Ishikawa (cell line): ENCODE measurements around the gene ACBD3.

ENCODE experiments used
- CEBPB ChIP-seq: IDR thresholded peaks from 2 replicates; pipeline ENCODE4 v1.6.1; 2012
- EP300 ChIP-seq: IDR thresholded peaks from 2 replicates; pipeline ENCODE4 v1.6.1; 2012; ENCODE audit warnings: borderline replicate concordance
- RAD21 ChIP-seq: IDR thresholded peaks from 2 replicates; pipeline ENCODE4 v1.6.1; 2012; ENCODE audit warnings: low read depth
- REST ChIP-seq: IDR thresholded peaks from 2 replicates; pipeline ENCODE4 v1.6.1; 2012; ENCODE audit warnings: low read depth, mild to moderate bottlenecking
- TAF1 ChIP-seq: IDR thresholded peaks from 2 replicates; pipeline ENCODE4 v1.6.1; 2012; ENCODE audit warnings: low read depth, mild to moderate bottlenecking
- TCF12 ChIP-seq: IDR thresholded peaks from 2 replicates; pipeline ENCODE4 v1.6.1; 2012; ENCODE audit warnings: low read depth
- TEAD4 ChIP-seq: IDR thresholded peaks from 2 replicates; pipeline ENCODE4 v1.6.1; 2012
- USF1 ChIP-seq: IDR thresholded peaks from 2 replicates; pipeline ENCODE4 v1.6.1; 2012
- YY1 ChIP-seq: IDR thresholded peaks from 2 replicates; pipeline ENCODE4 v1.6.1; 2012; ENCODE audit warnings: low read depth

- TF ChIP-seq RAD21 (no peak), YY1 (no peak), EP300 (no peak), TAF1 (no peak), CEBPB (no peak), REST (no peak), TEAD4 (no peak), TCF12 (no peak), USF1 (no peak)
These were observed 46.8 kb upstream of the ACBD3 start for GRCh38 chr1:226233293-226233692.
